ENCODE measurements around the gene PPP2R5D.

PPP2R5D gene

DNA sequence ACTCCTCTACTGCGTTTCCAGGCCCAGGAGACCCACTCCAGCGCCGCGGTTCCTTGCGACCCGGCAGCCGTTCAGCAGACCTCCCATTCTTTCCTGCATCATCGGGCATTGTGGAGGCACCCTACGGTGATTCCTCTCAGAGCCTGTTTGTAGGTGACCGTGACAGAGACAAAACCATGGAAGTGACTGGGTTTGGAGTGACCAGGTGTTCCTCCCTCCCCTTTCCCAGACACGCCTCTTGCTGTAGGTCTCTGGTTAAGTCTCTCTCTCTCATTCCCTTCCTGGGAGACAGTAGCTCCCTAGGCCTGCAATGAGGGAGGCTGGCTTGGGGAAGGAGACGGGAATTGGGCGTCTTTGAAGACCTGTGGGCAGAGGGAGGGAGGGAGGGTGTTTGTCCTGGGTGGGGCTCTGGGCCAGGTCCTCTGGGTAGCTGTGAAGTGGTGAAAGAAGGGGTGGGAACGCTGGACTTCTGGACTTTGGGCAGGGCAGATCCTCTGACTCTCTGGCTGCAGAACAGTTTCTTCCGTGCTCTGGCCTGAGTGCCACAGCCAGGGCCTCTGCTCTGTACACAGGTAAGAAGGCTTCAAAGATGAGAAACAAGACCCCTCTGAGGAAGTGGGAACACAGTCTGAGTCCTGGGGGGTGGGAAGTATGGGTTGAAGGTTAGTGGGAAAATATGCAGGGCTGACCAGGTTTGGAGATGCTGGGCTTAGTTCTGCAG is 75.8 kb downstream of the PPP2R5D start:
- DNase-seq, result peak in 1 of 2 experiments; percentile 12

DNA sequence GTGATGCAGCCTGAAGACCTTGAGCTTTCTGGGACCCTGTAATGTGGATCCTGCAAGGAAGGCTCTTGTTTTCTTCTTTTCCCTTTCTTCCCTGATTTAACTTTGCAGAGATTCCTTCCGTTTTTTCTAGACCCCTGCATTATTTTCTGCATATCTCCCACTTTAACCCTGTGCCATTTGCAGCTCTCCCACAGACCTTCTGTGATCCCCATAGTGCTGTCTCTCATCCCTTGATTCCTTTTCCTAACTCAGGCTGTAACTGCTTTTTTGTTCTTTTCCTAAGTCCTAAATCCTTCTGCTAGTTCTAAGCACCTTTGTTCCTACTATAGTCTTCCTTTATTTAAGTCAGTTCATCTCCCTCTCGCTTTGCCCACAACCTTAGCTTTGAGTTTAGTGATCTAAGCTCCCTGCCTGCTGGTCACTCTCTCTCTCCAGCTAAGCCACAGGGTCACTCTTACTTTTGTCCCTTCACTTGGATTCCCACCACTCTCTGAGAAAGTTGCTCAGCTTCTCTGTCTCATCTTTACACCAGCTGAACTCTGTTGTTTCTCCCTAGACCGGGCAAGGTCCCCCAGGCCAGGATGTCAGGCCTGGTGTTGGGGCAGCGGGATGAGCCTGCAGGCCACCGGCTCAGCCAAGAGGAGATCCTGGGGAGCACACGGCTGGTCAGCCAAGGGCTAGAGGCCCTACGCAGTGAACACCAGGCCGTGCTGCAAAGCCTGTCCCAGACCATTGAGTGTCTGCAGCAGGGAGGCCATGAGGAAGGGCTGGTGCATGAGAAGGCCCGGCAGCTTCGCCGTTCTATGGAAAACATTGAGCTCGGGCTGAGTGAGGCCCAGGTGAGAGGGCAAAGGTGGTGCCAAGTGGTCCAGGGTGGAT is 76.6 kb downstream of the PPP2R5D start:
- DNase-seq, result no peak

- DNase-seq, result no peak
Observed at GRCh38 chr6:43061861-43062260, 77.5 kb downstream of the PPP2R5D start.

All from SHP77 (cell line).